Vagina (tissue), 2 donors: ENCODE data around the gene TMEM255B. TPM values are rescaled to one million over a fixed set of nuclear protein-coding genes. Genes with fewer than 3 reads are reported as not detected.
"Not testable (repeated sequence)": the region's sequence is repeated elsewhere in the genome, so short reads cannot be mapped to it uniquely, and the experiment has no call there.

Source experiments
- DNase-seq, 2 donors: peaks; one replicate each; pipeline ENCODE4 v3.0.0-alpha.2; 2017; ENCODE audit errors: extremely low spot score in 2 of 2
- H3K27ac ChIP-seq: fragments of 200-600 bp; sonication (generic); one replicate; pipeline ENCODE4 v1.5.1; 2019
- H3K27me3 ChIP-seq: fragments of 200-600 bp; sonication (generic); one replicate; pipeline ENCODE4 v1.5.1; 2019
- H3K36me3 ChIP-seq, 2 donors: fragments of 200-600 bp; sonication (generic); one replicate each; pipeline ENCODE4 v1.5.1; 2017 to 2019
- H3K4me1 ChIP-seq: fragments of 200-600 bp; sonication (generic); one replicate; pipeline ENCODE4 v1.5.1; 2019
- H3K4me3 ChIP-seq, 2 donors: fragments of 200-600 bp; sonication (generic); 1 replicate in 1 of 2; 2 replicates in 1 of 2; pipeline ENCODE4 v1.5.1; 2016 to 2019
- H3K9me3 ChIP-seq: fragments of 200-600 bp; sonication (generic); one replicate; pipeline ENCODE4 v1.5.1; 2019
- CTCF ChIP-seq, 3 experiments: fragments of 450-650 bp in 2 of 3; fragments of 200-600 bp in 1 of 3; sonication (generic) in 1 of 3; IDR thresholded peaks; one replicate each; pipeline ENCODE4 v1.5.1; 2017 to 2019; ENCODE audit warnings: antibody characterized with exemption in 3 of 3, mild to moderate bottlenecking in 2 of 3, moderate library complexity in 2 of 3
- POLR2A ChIP-seq, 2 donors: fragments of 450-650 bp; IDR thresholded peaks; one replicate each; pipeline ENCODE4 v1.6.1; 2017; ENCODE audit warnings: antibody characterized with exemption in 2 of 2, mild to moderate bottlenecking in 2 of 2, moderate library complexity in 2 of 2
- POLR2AphosphoS5 ChIP-seq, 2 donors: sonication (generic); formaldehyde crosslinking; IDR thresholded peaks; one replicate each; pipeline ENCODE4 v1.9.0; 2017; ENCODE audit warnings: antibody characterized with exemption in 2 of 2, mild to moderate bottlenecking in 2 of 2, low read depth in 1 of 2; ENCODE audit not compliant: insufficient read depth in 1 of 2
- intact Hi-C: fragments of 100-400 bp; cut with DNase I; formaldehyde crosslinking; loops from one replicate; pipeline ENCODE4 v1.15.1; 2023
- total RNA-seq: library from RNA; depleted of rRNA; stranded (reverse); fragments of >200 nt; gene quantifications from one replicate; pipeline ENCODE4 v1.2.3, GENCODE V29; 2016

TMEM255B gene
- total RNA-seq, 1 donor from 2014 or later = 6.4 TPM

DNA sequence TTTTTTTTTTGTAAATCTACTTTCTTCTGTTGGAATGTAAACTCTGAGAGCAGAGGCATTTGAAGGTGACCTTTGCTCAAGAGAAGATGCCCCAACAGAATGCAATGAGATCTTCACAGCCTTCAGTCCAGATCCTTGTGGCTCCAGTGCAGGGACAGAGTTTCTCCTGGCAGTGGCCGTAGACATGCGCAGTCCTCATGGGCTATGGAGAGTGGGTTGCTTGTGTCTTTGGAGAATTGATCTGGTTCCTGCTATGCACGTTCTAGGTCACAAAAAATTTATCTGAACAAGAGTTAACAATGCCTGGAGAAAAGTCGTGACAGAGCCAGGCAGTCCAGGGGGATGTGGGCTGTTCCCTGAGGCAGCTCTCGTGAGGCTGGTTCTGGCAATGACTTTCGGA, 30.1 kb downstream of the TMEM255B start:
- Histone ChIP-seq H3K9me3 (no peaks in the 10 kb centered on the region), H3K4me3 (no peak overlapping the region), H3K36me3 (no peaks in the 10 kb centered on the region), H3K27ac (no peak overlapping the region), H3K4me1 (no peaks in the 10 kb centered on the region), H3K27me3 (no peaks in the 10 kb centered on the region)
- no peak for TF ChIP-seq POLR2AphosphoS5 (IDR thresholded peaks at IDR 0.05; ENCODE audit: insufficient read depth in 1 of 2, low read depth in 1 of 2)
- TF ChIP-seq POLR2A (IDR thresholded peaks at IDR 0.05) = no peak
- TF ChIP-seq CTCF (IDR thresholded peaks at IDR 0.05) = no peak
- intact Hi-C loops = no loop called here
- DNase-seq = no peak

- H3K9me3 ChIP-seq, H3K27ac ChIP-seq, H3K4me1 ChIP-seq, DNase-seq, H3K4me3 ChIP-seq, intact Hi-C loops, H3K27me3 ChIP-seq, H3K36me3 ChIP-seq: not testable (repeated sequence)
Measured at GRCh38 chr13:113789931-113790330, 30.9 kb downstream of the TMEM255B start.

DNA sequence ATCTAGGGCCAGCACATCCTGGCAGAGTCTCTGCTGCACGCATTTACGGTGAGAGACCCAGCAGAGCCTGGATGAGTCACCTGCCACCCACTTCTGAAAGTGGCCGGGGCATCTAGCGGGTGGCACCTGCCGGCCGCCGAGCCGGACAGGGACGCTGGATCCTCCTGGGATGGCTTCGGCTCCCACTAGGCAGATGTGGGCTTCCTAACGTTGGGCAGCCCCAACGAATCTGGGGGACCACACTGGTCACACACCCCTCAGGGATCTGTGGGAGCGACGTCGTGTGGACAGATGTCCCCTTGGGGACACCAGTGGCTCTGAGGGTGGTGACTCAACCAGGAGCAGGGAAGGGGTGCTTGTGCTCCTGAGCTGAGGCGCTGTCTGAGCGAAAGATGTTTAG, 32.2 kb downstream of the TMEM255B start:
- Histone ChIP-seq H3K9me3 (no peaks in the 10 kb centered on the region), H3K27me3 (no peaks in the 10 kb centered on the region), H3K4me3 (no peak overlapping the region), H3K36me3 (no peaks in the 10 kb centered on the region), H3K27ac (no peak overlapping the region), H3K4me1 (no peaks in the 10 kb centered on the region)
- intact Hi-C loops = no loop called here
- TF ChIP-seq POLR2A (IDR thresholded peaks at IDR 0.05) (no peak), POLR2AphosphoS5 (IDR thresholded peaks at IDR 0.05; ENCODE audit: insufficient read depth in 1 of 2, low read depth in 1 of 2) (no peak), CTCF (IDR thresholded peaks at IDR 0.05) (no peak)
- DNase-seq = no peak

DNA sequence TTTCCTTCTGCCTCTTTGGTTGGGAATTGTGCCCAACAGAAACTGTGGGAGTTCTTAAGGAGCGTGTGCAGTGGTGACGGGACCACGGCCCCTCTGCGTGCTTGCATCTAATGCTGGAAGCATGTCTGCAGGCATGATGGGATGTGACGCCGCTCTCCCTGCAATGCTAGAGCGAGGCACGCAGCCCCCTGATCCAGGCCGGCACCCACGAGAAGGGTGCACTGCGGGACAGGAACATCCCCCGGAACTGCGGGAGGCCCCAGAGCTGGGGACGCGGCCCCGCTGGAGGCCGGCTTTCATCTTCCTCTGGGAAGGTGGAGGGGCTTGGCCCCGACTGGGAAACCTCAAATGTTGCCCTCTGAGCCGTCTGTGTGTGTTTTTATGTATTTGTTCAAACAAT, 32.7 kb downstream of the TMEM255B start:
- intact Hi-C loops = no loop called here
- TF ChIP-seq POLR2AphosphoS5 (IDR thresholded peaks at IDR 0.05; ENCODE audit: insufficient read depth in 1 of 2, low read depth in 1 of 2) (no peak), POLR2A (IDR thresholded peaks at IDR 0.05) (no peak), CTCF (IDR thresholded peaks at IDR 0.05) (no peak)
- no peaks in the 10 kb centered on the region for H3K9me3 ChIP-seq
- no peak for DNase-seq
- no peaks in the 10 kb centered on the region for H3K36me3 ChIP-seq
- H3K4me3 ChIP-seq = no peak overlapping the region
- no peaks in the 10 kb centered on the region for H3K4me1 ChIP-seq
- H3K27ac ChIP-seq = no peak overlapping the region
- no peaks in the 10 kb centered on the region for H3K27me3 ChIP-seq

DNA sequence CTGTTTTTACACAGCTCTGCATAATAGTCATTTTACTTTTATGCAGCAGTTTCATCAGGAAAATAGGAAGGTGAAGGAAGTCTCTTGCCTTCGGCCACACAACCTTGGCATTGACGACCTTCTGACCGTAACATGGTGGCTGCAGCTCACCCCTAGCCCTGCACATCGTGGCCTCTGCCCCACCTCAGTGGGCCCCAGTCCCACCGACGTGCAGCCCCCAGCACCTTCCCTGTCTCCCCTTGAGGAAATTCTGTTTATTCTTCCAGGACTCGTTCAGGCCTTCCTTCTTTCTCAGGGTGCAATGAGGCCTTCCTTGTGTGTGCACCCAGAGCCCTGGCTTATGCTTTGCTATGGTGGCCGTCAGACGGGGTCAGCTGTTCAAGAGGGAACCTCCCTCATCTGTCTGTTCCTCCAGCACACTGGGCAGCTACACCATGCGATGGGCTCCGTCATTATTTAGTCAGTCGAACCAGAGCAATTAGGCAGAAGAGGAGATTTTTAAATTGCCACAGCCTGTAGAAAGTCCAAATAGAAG, 33.3 kb downstream of the TMEM255B start:
- H3K27ac ChIP-seq = no peak overlapping the region
- no peak overlapping the region for H3K4me3 ChIP-seq
- intact Hi-C loops = no loop called here
- H3K27me3 ChIP-seq = no peaks in the 10 kb centered on the region
- H3K36me3 ChIP-seq = no peaks in the 10 kb centered on the region
- no peaks in the 10 kb centered on the region for H3K4me1 ChIP-seq
- TF ChIP-seq POLR2AphosphoS5 (IDR thresholded peaks at IDR 0.05; ENCODE audit: insufficient read depth in 1 of 2, low read depth in 1 of 2) (no peak), POLR2A (IDR thresholded peaks at IDR 0.05) (no peak), CTCF (IDR thresholded peaks at IDR 0.05) (no peak)
- DNase-seq = no peak
- no peaks in the 10 kb centered on the region for H3K9me3 ChIP-seq
